Measurements from ENCODE around the gene PNRC1.
"Not testable (repeated sequence)": the region's sequence is repeated elsewhere in the genome, so short reads cannot be mapped to it uniquely, and the experiment has no call there.

PNRC1 gene

DNA sequence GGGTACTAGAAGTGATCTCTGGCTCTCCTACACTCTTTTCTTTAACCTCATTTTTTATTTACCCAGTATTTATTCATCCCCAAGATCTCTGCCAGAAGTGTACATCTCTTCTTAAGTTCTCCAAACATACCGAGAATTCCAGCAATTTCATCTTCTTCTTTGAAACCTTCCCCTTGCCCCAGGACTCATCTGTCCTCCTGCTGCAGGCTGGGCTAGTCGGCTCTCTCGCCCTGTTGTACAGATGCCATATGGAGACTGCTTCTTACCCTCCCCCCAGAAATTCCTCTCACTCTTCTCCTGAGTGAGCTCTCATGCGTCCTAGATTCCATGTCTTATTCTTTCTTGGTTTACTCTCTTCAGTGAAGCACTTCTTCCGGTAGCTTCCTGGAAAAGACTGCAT lies 21.9 kb upstream of the PNRC1 start:
- TF ChIP-seq CTCF (conservative IDR thresholded peaks at IDR 0.05; ENCODE audit: low read depth, low read length): no peak
- H3K4me3 ChIP-seq (ENCODE audit: low read length): no peak overlapping the region
- DNase-seq (ENCODE audit: low read depth): no peak

DNA sequence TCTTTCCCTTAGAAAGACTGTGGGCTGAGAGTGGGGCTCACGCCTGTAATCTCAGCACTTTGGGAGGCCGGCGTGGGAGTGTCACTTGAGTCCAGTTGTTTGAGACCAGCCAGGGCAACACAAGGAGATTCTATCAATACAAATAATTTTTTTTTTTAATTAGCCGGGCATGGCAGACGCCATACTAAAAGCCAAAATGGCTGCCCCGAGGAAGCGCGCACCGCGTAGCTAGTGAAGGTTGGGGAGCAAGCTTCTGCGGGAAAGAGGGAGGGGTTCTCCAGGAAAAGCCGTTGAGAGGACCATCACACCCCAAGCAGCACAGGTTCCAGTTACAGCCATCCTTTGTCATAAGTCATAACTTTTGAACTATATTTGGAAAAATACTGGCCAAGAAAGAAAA lies 21.3 kb upstream of the PNRC1 start:
- TF ChIP-seq CTCF (conservative IDR thresholded peaks at IDR 0.05; ENCODE audit: low read depth, low read length): no peak
- H3K4me3 ChIP-seq (ENCODE audit: low read length): no peak overlapping the region
- DNase-seq (ENCODE audit: low read depth): no peak

GRCh38 chr6:89063881-89064280 lies 16.7 kb upstream of the PNRC1 start:
- H3K4me3 ChIP-seq (ENCODE audit: low read length): no peak overlapping the region
- DNase-seq (ENCODE audit: low read depth): no peak
- TF ChIP-seq CTCF (conservative IDR thresholded peaks at IDR 0.05; ENCODE audit: low read depth, low read length): no peak

DNA sequence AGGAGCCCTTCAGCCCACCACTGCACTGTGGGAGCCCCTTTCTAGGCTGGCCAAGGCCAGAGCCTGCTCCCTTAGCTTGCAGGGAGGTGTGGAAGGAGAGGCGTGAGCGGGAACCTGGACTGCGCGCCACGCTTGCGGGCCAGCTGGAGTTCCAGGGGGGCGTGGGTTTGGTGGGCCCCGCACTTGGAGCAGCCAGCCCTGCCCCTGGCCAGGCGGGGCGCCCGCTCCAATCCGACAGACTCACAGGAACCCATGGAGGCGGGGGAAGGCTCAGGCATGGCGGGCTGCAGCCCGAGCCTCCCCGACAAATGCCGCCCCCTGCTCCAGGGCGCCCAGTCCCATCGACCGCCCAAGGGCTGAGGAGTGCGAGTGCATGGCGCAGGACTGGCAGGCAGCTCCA lies 15.6 kb upstream of the PNRC1 start:
- not testable (repeated sequence) for DNase-seq (ENCODE audit: low read depth)

DNA sequence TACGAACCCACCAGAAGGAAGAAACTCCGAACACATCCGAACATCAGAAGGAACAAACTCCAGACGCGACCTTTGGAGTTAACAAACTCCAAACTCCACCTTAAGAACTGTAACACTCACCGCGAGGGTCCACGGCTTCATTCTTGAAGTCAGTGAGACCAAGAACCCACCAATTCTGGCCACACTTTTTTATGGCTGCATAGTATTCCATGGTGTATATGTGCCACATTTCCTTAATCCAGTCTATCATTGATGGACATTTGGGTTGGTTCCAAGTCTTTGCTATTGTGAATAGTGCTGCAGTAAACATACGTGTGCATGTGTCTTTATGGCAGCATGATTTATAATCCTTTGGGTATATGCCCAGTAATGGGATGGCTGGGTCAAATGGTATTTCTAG lies 14.4 kb upstream of the PNRC1 start:
- H3K4me3 ChIP-seq (ENCODE audit: low read length): not testable (repeated sequence)

More for the DNA sequence above, 15.6 kb upstream of the PNRC1 start:
- H3K4me3 ChIP-seq (ENCODE audit: low read length): not testable (repeated sequence)

DNA sequence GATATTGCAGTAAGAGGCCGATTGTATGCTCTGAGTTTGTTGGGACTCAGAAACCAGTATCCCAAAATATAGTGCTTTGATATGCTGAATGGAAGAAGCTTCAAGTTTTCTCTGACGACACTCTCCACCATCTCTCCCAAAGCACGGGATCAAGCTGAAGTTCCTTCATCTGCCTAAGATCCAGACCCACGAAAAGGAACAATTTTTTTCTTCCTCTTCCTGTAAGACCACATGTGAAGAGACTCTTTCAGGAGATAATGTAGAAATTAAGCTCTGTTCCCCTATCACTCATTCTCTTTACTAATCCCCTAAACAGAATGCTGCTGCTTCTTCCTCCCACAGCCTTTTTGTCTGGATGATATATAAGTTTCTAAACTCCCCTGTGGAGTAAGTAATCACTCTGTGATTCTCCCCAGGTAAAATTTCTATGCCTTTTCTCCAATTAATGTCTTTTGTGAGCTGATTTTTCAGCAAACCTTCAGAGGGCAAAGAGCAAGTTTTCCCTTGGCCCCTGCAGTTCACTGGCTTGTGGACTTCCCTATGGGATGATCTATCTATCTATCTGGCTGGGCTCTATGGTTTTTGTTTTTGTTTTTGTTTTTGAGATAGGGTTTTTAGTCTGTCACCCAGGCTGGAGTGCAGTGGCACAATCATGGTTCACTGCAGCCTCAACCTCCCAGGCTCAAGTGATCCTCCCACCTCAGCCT lies 13.5 kb upstream of the PNRC1 start:
- no peak for DNase-seq (ENCODE audit: low read depth)
- TF ChIP-seq CTCF (conservative IDR thresholded peaks at IDR 0.05; ENCODE audit: low read depth, low read length): no peak
- H3K4me3 ChIP-seq (ENCODE audit: low read length): no peak overlapping the region

More for the DNA sequence above, 14.4 kb upstream of the PNRC1 start:
- not testable (repeated sequence) for DNase-seq (ENCODE audit: low read depth)

DNA sequence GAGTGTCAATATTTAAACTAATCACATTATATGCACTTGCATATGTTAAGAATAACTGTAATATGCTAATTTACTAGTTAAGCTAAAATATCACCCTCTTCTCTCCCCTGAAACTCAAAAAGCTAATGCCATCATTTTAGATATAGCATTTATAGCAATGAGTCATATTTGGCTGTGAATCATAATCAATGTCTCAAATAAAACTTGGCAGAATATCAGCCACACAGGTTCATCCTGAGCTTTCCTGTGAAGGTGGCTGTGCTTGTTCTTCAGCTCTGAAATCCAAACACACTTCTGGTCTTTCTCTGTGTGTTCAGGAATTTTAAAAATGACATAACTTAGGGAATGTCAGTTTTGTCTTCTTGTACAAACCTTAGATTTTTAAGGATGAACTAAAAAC lies 12.8 kb upstream of the PNRC1 start:
- DNase-seq (ENCODE audit: low read depth): no peak
- TF ChIP-seq CTCF (conservative IDR thresholded peaks at IDR 0.05; ENCODE audit: low read depth, low read length): no peak
- no peak overlapping the region for H3K4me3 ChIP-seq (ENCODE audit: low read length)

GRCh38 chr6:89068695-89069094 lies 11.9 kb upstream of the PNRC1 start:
- DNase-seq (ENCODE audit: low read depth): no peak
- H3K4me3 ChIP-seq (ENCODE audit: low read length): no peak overlapping the region
- TF ChIP-seq CTCF (conservative IDR thresholded peaks at IDR 0.05; ENCODE audit: low read depth, low read length): no peak
